Activated naive CD4-positive, alpha-beta T cell treated with anti-CD3 and anti-CD28 coated beads, Interleukin-2, amount 10 ng/mL, durations not matched to agents 5 hours and 36 hours (primary cell): ENCODE results near the gene ADAM8. TPM values are rescaled to one million over a fixed set of nuclear protein-coding genes. Genes with fewer than 3 reads are reported as not detected.

Experiments used
- microRNA-seq: library from miRNA; unstranded; fragments of <30 nt; microRNA quantifications from one replicate; pipeline ENCODE4 v1.2.0, GENCODE V29; 2022; ENCODE audit warnings: borderline microRNAs expressed, borderline replicate concordance
- total RNA-seq, 2 experiments: library from RNA; stranded (reverse); gene quantifications; one replicate each; pipeline ENCODE4 v1.2.3, GENCODE V29; 2021

The ADAM8 gene
- total RNA-seq = 100 to 1,000 TPM in 1 of 2 experiments, 10 to 100 TPM in 1; 91.0 to 101 TPM

GRCh38 chr10:133276435-133277201 is at the start of gene ADAM8:
TSS of gene ADAM8 (minus strand) at chr10:133276868. CDS start at chr10:133276817, 51 bp downstream.

GRCh38 chr10:133308421-133309099 is 31.9 kb upstream of the ADAM8 start, which contains the start of the genes TUBGCP2 and ZNF511:
TSS of gene TUBGCP2 (minus strand) at chr10:133308872. CDS start at chr10:133302941, 5,931 bp downstream.
TSS of gene ZNF511 (plus strand) at chr10:133308914. CDS start at chr10:133308944, 30 bp downstream.

DNA sequence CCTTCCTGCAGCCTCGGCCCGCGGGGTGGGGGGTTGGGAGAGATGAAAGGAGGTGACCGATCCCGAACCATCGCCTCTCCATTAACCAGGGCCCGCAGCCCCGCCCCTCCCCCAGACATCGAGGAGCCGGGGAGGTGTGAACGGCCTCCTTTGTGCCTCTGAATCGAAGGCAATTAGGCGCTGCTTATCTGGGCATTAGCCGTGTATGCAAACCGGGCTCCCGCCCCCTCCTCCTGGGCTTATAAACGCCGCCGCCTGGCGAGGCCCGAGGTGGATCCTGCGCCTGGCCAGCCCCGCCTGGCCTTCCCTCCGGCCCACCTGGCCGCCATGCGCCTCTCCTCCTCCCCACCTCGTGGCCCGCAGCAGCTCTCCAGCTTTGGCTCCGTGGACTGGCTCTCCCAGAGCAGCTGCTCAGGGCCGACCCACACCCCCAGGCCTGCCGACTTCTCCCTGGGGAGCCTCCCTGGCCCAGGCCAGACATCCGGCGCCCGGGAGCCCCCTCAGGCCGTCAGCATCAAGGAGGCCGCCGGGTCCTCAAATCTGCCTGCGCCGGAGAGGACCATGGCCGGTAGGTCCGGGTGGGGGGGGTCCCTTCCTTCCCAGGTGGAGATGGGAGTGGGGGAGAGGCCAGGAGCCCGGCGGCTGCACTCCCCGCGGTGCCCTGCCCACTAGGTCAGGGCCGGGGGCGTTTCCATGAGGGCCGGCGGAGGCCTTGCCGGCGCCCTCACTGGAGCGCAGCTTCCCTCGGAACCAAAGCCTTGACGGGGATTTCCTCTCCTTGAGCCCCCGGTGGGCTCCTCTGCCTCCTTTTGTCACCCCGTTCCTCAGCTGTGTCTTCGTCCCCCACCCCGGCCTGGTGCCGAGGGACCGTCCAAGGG is 38.8 kb downstream of the ADAM8 start, which contains the start of gene VENTX:
Gene VENTX (plus strand): TSS at position 268 of the 878 bp plus-strand sequence. CDS start 60 bp downstream, at position 328.

DNA sequence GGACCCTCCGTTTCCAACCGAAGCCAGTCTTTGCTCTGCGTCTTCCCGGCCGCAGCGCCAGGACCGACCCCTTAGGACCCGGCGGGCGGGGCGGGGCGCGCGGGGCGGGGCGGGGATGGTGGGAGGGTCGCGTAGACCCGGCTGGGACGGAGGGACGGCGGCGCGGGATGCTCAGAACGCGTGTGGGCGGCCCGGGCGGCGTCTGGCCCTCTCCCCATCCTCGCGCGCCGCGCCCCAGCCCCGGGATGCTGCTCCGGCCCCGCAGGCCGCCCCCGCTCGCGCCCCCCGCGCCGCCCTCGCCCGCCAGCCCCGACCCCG is 46.7 kb downstream of the ADAM8 start, which contains the start of gene UTF1:
Gene UTF1 (plus strand): TSS at position 174 of the 318 bp plus-strand sequence. CDS start 72 bp downstream, at position 246.

Small RNAs within 50 kb of the gene (microRNA-seq; reads per million reads assigned to microRNA genes)
- gene MIR202 = not detected

Other genes starting within 250 kb of the ADAM8 start
- not detected for gene ADGRA1, start 188.9 kb downstream of the ADAM8 start, total RNA-seq
- under 1 TPM; 0.26 to 0.83 TPM for gene KNDC1, start 116.6 kb downstream of the ADAM8 start, total RNA-seq
- gene UTF1, start 46.7 kb downstream of the ADAM8 start, total RNA-seq = not detected
- not detected for gene VENTX, start 39.0 kb downstream of the ADAM8 start, total RNA-seq
- 10 to 100 TPM; 55.9 to 61.1 TPM for gene TUBGCP2, start 32.0 kb upstream of the ADAM8 start, total RNA-seq
- 10 to 100 TPM; 44.5 to 48.9 TPM for gene ZNF511, start 32.0 kb upstream of the ADAM8 start, total RNA-seq
- gene CALY, start 60.0 kb upstream of the ADAM8 start, total RNA-seq = not detected
- gene PRAP1, start 70.5 kb upstream of the ADAM8 start, total RNA-seq = not detected
- gene FUOM, start 81.2 kb upstream of the ADAM8 start, total RNA-seq = 10 to 100 TPM; 15.6 to 19.1 TPM
- gene ECHS1, start 96.5 kb upstream of the ADAM8 start, total RNA-seq = 10 to 100 TPM; 33.8 to 35.3 TPM
- gene PAOX, start 102.4 kb upstream of the ADAM8 start, total RNA-seq = 1 to 10 TPM; 5.5 to 6.3 TPM
- 10 to 100 TPM; 44.6 to 50.0 TPM for gene MTG1, start 117.3 kb upstream of the ADAM8 start, total RNA-seq
- gene SPRN, start 147.8 kb upstream of the ADAM8 start, total RNA-seq = not detected
- gene SCART1, start 177.1 kb upstream of the ADAM8 start, total RNA-seq = 1 to 10 TPM; 2.5 to 3.3 TPM